HG03159 (cell line): Measurements from ENCODE around the gene KCNG2.

Experiments
- ATAC-seq: cut with Tn5 transposase; IDR thresholded peaks from one replicate; pipeline ENCODE4 v1.9.1; 2021; ENCODE audit warnings: mild to moderate bottlenecking, moderate library complexity; ENCODE audit not compliant: unreplicated experiment

The KCNG2 gene

GRCh38 chr18:79878741-79879378 is 81.1 kb downstream of the KCNG2 start:
- no peak for ATAC-seq

DNA sequence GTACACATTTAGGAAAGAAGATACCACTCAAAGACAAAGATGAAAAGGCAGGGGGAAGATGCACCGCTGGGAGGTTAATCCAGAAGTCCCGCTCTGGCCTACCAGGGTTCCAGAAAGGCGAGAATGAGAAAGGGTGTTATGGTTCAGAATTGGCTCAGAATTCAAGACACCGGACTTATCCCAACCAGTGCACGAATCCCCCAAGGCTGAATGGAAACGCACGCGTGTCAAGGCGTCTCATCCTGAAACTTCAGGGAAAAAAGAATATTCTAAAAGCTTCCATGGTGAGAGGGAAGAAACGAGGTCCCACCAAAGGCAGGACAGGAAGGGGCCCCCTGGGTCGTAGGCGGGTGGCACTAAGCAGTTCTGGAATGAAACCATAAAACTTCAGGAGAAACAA is 81.8 kb downstream of the KCNG2 start:
- no peak for ATAC-seq

GRCh38 chr18:79881695-79882094 is 84.0 kb downstream of the KCNG2 start:
- no peak for ATAC-seq

DNA sequence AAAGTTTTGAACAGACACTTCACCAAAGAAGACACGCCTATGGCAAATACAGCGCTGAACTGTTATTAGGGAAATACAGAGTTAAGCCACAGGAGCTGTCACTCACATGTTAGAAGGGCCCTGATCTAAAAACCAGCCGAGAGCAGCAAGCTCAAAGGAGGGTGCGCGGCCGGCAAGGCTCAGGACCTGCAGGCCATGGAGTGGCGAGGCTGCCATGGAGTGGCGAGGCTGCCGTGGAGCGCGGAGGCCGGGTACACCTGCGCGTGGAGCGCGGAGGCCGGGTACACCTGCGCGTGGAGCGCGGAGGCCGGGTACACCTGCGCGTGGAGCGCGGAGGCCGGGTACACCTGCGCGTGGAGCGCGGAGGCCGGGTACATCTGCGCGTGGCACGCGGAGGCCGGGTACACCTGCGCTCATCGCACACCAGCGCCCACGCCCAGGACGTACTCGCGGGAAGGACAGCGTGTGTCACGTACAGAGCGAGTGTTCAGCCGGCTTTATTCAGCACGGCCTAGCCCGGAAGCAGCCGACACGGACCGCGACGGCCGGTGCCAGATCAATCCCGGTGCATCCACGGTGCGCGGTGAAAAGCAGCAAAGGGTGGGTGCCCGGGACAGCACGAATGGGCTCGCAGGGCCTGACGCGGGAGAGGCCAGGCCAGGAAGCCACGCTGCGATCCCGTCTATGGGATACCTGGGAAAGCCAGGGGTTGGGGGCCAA is 84.9 kb downstream of the KCNG2 start:
- ATAC-seq, result no peak

DNA sequence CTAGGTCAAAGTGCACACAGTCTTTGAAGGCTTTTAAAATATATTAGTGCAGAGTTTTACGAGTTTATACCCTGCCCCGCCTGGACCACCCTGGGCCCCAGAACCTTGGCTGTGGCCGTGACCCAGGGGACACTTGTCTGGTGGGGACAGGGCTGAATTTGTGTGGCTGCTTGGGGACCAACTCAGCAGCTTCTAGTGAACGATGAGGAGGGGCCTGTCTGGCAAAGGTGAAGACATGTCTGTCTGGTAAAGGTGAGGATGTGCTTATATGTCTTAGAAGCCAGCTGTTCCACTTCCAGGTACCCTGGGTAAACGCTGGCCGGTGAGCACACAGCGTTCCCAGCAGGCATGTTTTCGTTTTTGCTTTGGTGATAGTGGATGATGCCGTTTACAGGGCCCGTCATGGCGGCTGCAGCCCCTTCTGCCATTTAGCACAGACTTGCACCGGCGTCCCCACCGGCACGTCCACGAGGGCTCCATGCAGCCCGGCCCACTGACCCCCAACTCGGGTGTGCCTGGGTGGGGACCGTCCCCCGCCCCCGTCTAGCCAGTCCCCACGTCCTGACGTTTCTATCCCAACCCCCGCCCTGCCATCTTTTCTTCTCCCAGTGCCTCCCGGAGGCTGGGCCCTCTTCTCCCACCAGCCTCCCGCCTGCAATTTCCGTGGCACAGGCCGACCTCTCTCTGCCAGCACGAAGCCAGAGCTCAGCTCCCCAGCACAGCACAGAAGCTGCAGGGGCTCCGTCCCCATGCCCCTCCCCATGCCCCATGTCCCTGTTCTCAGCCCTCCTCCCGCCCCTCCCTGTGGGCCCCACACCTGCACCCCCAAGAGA is 85.9 kb downstream of the KCNG2 start:
- ATAC-seq, result no peak

DNA sequence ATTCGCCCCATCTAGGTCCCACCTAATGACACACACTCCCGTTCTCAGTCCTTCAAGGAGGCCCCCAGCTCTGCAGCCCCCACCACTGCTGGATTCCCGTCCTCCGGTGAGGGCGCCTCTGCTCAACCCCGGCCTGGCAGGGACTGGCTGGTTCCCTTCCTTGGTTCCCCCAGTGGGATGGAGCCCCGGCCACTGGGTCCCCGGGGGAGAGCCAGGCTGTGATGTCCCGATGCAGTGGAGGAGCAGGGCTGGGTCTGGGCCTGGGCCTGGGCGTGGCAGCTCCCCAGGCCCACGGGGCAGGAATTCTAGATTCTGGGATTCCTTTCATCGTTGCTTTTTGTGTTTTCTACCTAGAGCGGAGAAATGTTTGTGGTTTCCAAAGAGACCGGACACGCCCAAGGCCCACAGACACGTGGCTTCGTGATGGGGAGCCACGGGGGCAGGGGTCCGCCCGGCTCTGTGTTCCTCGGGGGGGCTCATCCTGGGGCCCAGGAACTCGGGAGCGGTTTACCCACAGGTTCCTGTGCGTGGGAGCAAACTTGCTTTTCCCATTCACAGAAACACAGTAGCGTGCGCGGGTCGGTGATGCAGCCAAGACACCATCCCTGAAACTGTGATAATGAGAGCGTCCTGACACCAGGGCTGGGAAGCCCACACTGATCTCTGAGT is 86.7 kb downstream of the KCNG2 start:
- no peak for ATAC-seq

DNA sequence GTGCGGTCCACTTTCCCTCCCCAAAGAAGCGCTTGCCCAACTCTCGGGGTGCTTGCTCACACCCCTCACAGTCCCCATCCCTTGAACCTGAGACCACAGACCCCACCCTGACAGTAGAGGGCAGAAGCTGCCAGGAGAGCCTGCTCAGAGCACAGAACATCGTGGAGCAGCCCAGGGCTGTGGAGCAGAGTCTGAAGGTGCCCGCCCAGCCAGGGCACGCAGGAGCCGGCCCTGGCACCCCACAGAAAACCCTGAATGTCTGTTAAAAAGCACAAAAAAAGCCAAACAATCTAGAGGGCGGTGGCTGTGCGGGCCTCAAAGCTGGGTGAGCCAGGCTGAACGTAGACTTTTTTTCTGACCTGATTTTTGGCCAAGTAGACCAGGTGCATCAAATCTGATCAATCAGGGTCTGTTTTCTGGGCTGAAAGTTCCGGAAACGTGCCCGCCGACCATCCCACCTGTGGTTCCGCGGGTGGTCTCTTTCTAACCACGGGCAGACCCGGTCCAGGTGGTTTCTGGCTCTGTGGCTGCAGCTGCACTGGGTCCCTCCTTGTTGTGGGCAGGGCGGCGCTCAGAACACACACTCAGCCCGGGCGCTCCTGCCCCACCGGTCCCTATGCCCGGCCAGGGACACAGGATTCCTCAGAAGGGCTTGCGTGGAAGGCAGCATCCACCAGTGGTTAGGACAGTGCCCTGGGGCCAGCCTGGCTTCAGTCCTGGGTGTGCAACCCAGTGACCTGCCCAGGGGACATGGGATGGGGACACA is 87.4 kb downstream of the KCNG2 start:
- no peak for ATAC-seq

DNA sequence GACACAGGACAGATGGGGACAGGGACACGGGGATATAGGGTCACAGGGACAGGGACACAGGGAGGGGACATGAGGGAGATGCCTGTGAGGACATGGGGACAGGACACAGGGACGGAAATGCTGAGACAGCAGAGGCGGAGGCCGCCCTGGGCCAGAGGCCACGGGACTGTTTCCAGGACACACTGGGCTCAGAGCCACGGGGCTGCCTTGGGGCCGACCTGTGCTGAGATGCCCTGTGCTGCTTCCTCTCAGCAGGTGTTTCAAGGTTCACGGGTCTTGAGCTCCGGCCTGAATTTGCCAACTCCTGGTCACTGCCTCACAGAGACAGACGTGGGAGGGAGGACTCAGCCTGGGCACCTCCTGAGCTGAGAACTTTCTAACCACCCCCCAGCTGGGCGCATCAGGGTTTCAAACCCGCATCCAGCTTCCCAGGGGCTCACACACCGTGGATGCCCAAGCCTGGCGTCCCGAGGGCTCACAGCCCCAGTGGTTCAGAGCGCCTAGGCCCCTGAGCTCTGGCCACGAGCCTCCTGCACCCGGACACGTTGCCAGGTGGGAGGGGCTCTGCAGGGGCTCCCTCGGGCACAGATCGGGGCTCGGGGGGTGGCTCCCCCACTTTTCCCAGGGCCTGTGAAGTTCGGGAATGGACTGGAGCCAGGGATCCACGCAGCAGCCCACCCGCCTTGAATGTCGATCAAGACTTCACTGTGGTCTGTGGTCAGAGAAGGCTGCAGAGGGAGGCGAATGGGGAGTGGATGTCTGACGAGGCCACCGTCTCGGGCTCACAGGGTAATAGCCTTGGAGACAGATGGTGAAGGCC is 89.7 kb downstream of the KCNG2 start:
- ATAC-seq, result no peak

GRCh38 chr18:79888016-79888415 is 90.3 kb downstream of the KCNG2 start:
- ATAC-seq, result no peak

- no peak for ATAC-seq
These were observed 91.8 kb downstream of the KCNG2 start for GRCh38 chr18:79889569-79889968.

DNA sequence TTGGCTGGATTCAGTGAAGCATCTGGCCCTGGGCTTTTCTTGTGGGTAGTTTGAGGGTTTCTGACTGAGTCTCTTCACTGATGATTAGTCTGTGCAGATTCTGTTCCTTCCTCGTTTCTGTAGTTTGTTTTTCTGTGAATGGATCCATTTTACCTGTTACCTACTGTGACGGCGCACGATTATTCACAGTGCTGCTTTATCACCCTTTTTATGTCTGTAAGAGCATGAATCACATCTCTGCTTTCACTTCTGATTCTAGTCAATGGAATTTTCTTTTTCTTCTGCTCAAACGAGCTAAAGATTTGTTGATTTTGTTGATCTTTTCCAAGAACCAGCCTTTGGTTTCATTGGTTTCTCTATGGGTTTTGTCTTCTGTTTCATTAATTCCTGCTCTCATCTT is 92.9 kb downstream of the KCNG2 start:
- ATAC-seq, result no peak

DNA sequence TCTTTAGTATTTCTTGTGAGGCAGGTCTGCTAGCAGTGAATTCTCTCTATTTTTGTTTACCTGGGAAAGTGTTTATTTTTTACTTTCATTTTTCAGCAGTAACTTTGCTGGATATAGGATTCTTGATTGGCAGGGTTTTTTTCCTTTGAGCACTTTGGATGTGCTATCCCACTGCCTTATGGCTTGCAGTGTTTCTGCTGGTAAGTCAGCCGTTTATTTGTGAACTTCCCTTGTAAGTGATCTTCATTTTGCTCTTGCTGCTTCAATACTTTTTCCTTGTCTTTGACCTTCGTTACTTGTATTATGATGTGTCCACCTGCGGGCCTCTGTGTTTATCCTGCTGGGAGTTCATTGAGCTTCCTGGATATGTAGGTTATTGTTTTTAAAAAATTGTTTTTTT is 99.0 kb downstream of the KCNG2 start:
- ATAC-seq, result no peak

DNA sequence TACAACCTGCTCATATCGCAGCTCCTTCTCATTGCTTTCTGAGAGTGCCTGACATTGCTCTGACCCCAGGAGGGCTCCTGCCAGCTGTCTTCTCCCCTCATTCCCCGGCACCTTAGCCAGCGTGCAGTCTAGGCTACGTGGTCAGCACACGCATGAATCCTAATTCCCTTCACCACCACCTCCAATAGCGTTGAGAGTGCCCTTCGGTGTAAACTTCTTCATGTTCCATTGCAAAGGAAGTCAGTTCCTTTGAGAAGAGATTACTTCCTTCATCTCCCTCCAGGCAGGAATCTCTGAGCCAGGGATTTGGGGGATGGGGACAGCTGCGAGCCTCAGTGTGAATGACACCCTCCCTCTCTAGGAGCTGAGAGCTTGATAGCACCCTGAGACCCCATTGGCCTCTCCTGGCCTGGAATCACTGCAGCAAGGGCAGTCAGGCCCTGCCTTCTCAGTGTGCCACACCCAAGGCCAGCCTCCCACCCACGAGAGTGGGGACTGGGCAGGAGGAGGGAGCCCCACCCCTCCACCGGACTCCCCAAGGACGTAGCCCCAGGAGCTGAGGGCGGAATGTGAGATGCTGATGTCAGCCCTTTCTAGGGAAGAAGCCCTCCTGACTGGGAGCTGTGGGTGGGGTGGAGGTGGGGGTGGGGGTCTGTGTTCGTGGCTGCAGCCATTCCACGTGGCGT is 100.3 kb downstream of the KCNG2 start:
- no peak for ATAC-seq

- ATAC-seq, result no peak
These were observed 101.3 kb downstream of the KCNG2 start for GRCh38 chr18:79898952-79899608.

- no peak for ATAC-seq
These were observed 102.1 kb downstream of the KCNG2 start for GRCh38 chr18:79899609-79900445.

- ATAC-seq, result no peak
These were observed 103.2 kb downstream of the KCNG2 start for GRCh38 chr18:79900610-79901570.

DNA sequence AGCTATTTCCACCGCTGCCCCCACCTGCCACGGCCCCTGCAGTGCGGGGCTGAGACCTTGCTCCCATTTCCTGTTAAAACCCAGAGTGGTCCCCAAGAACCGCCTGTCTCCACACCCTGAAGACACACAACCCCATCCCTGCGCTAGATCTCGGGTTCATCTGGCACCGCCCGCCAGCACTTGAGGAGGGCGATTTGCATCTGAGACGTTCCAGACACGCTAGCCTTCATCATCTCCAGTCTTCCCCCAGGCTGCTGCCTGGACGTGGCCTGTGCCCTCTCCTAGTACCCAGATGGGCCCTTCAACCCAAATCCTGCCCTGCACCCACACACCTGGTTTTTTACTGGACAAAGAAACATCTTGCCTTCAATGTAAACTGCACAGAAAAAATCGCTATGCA is 103.9 kb downstream of the KCNG2 start:
- no peak for ATAC-seq
